Neuron (in vitro differentiated cells): ENCODE measurements around the gene CHGA.

ENCODE experiments used
- H2AFZ ChIP-seq: one replicate; pipeline ENCODE4 v1.6.1; 2013; ENCODE audit warnings: low read depth, mild to moderate bottlenecking, inconsistent platforms, low read length, moderate library complexity
- H3K27me3 ChIP-seq: one replicate; pipeline ENCODE4 v1.6.1; 2013; ENCODE audit warnings: low read length; ENCODE audit not compliant: insufficient read depth
- H3K36me3 ChIP-seq: one replicate; pipeline ENCODE4 v1.6.1; 2013; ENCODE audit warnings: low read length; ENCODE audit not compliant: insufficient read depth
- H3K4me1 ChIP-seq: one replicate; pipeline ENCODE4 v1.6.1; 2013; ENCODE audit warnings: low read length; ENCODE audit not compliant: insufficient read depth
- H3K4me3 ChIP-seq: 2 replicates; pipeline ENCODE4 v1.5.1; 2013; ENCODE audit warnings: mild to moderate bottlenecking, low read length, moderate library complexity
- H3K9me3 ChIP-seq: one replicate; pipeline ENCODE4 v1.6.1; 2013; ENCODE audit warnings: low read length

The CHGA gene

DNA sequence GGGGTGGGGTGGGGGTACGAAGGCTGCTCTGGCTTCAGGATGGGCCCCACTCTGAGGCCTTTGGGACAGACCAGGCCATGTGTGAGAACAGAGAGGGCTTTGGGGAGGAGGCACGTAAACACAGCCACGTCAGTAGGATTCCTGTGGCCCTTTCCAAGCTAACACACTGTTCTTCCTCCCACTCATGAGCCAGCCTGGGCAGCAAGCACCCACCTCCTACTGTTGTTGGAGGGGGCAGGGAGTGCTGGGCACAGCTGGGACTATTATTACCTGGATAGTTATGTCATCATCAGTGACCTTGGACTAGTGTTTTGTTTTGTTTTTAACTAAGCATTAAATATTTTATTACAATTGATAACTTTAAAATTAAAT lies 5.3 kb downstream of the CHGA start:
- H3K36me3 ChIP-seq: no peaks in the 10 kb centered on the region
- H3K4me1 ChIP-seq: peaks cover 4% of the 10 kb centered on the region
- H2AFZ ChIP-seq: no peak overlapping the region
- H3K27me3 ChIP-seq: no peaks in the 10 kb centered on the region
- no peaks in the 10 kb centered on the region for H3K9me3 ChIP-seq
- no peak overlapping the region for H3K4me3 ChIP-seq

DNA sequence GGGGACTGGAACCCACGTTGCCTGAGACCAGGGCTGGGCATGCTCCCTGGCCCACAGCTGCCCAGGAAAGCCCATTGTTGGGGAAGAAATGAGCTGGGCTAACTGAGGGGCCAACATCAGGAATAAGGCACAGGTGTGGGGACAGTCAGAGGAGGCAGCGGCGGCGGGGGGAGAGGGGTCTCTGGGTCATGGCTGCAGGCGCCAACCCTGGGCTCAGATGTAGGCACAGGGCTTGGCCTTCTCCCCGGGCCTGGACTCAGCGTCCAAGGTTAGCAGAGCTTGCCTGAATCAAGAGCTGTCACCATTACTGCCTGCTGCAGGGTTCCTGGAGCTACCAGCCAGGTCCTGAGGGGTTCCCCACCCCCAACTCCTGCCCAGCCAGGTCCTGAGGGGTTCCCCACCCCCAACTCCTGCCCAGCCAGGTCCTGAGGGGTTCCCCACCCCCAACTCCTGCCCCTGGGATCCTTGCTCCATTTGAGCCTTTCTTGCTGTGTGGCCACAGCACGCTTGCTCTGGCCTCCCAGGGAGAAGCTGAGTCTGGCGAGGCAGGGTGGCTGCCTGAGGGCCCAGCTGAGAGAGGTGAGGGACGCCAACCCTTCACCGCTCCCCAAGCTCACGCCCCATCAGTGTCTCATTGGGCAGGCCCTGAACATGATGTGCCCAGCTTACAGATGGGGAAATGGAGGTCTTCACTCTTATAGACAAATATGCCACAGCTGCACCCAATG lies 6.2 kb downstream of the CHGA start:
- Histone ChIP-seq H3K4me3 (no peak overlapping the region), H3K36me3 (no peaks in the 10 kb centered on the region), H3K27me3 (no peaks in the 10 kb centered on the region), H3K9me3 (no peaks in the 10 kb centered on the region), H3K4me1 (peaks cover under 1% of the 10 kb centered on the region), H2AFZ (no peak overlapping the region)

DNA sequence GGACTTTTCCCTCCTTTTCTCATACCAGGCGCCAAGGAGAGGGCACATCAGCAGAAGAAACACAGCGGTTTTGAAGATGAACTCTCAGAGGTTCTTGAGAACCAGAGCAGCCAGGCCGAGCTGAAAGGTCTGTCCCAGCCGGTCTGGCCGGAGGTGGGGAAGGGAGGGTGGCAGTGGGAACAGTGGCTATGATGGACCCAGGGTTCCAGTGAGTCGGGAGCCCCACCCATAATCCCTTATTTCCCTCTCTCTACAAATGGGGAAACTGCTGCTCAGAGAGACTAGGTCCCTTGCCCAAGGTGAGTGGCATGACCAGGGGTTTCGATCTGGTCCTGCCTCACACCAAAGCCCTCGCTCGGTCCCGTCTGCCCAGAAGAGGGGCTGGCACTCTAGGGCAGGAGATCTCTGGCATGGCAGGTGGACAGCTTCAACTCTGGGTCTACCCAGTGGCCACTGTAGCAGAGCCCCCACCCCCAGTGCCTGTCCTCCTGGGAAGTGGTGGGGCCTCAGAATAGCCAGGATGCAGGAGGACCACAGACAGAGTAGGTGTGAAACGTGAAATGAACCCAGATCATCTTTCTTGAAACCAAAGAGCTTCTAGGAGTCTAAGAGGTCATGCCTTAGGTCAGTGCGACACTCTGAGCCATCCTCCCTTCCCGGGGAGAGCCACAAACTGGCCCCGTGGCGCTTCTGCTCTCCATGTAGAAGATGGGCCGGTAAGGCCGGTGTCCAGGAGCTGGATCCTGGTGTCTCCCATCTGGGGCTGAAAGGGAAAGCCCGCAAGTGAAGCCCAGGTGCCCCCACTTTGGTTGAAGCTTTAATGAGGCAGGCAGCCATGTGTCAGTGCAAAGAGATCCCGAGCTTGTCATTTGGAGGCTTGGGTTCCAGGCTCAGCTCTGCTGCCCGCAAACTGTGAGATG lies 7.0 kb downstream of the CHGA start:
- Histone ChIP-seq H3K9me3 (no peaks in the 10 kb centered on the region), H3K27me3 (no peaks in the 10 kb centered on the region), H3K4me1 (no peaks in the 10 kb centered on the region), H3K36me3 (no peaks in the 10 kb centered on the region), H2AFZ (no peak overlapping the region), H3K4me3 (no peak overlapping the region)

DNA sequence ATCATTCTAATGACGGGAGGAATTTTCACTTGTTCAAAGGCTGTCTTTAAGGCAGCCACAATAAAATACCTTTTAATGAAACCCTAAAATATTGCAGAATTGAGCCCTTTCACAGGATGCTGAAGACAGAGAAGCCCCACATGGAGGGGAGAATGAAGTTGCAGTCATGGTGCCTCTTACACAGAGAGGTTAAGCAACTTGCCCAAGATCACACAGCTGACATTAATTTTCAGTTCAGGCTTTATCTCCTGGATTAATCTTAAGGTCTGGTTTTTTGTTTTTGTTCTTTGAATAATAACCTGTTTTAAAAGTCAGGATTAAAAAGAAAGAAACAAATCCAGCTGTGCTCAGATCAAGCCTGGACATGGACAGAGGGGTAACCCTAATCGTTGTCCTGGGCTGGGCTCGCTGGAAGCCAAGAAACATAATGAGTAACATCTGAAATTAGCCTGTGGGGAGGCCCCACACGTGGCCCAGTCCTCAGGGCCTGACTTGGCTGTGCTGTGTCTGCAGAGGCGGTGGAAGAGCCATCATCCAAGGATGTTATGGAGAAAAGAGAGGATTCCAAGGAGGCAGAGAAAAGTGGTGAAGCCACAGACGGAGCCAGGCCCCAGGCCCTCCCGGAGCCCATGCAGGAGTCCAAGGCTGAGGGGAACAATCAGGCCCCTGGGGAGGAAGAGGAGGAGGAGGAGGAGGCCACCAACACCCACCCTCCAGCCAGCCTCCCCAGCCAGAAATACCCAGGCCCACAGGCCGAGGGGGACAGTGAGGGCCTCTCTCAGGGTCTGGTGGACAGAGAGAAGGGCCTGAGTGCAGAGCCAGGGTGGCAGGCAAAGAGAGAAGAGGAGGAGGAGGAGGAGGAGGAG lies 8.0 kb downstream of the CHGA start:
- no peaks in the 10 kb centered on the region for H3K4me1 ChIP-seq
- H3K9me3 ChIP-seq: no peaks in the 10 kb centered on the region
- no peak overlapping the region for H2AFZ ChIP-seq
- H3K27me3 ChIP-seq: no peaks in the 10 kb centered on the region
- no peaks in the 10 kb centered on the region for H3K36me3 ChIP-seq
- H3K4me3 ChIP-seq: no peak overlapping the region

DNA sequence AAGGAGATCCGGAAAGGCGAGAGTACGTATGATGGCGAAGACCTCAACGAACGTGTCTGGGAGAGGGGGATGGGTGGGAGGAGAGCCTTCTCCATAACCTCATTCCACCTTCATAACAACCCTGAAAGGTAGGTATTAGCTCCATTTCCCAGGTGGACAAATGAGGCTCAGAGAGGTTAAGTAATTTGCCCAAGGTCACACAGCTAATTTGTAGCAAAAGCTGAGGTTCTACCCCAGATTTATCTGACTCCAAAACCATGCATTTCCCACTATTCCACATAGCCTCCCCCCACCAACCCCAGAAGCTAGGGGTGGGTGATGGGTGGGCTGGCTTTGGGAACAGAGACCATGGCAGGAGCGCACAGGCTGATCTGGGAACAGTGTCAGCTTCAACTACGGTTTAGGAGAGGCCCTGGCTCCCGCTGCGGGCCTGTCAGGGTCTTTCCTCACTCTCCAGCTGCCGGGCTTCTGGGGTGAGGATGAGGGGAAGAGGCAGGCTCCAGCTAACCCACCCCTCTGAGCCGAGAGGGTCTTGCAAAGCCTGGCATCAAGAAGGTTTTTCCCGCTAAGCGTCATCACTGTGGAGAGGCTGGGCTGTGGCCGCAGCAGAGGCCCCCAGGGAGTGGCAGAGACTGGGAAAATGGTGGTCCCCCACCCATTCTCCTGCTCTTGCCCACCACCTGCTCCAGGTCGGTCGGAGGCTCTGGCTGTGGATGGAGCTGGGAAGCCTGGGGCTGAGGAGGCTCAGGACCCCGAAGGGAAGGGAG lies 8.9 kb downstream of the CHGA start:
- Histone ChIP-seq H3K36me3 (no peaks in the 10 kb centered on the region), H3K4me1 (no peaks in the 10 kb centered on the region), H3K9me3 (no peaks in the 10 kb centered on the region), H3K27me3 (no peaks in the 10 kb centered on the region), H3K4me3 (no peak overlapping the region), H2AFZ (no peak overlapping the region)

DNA sequence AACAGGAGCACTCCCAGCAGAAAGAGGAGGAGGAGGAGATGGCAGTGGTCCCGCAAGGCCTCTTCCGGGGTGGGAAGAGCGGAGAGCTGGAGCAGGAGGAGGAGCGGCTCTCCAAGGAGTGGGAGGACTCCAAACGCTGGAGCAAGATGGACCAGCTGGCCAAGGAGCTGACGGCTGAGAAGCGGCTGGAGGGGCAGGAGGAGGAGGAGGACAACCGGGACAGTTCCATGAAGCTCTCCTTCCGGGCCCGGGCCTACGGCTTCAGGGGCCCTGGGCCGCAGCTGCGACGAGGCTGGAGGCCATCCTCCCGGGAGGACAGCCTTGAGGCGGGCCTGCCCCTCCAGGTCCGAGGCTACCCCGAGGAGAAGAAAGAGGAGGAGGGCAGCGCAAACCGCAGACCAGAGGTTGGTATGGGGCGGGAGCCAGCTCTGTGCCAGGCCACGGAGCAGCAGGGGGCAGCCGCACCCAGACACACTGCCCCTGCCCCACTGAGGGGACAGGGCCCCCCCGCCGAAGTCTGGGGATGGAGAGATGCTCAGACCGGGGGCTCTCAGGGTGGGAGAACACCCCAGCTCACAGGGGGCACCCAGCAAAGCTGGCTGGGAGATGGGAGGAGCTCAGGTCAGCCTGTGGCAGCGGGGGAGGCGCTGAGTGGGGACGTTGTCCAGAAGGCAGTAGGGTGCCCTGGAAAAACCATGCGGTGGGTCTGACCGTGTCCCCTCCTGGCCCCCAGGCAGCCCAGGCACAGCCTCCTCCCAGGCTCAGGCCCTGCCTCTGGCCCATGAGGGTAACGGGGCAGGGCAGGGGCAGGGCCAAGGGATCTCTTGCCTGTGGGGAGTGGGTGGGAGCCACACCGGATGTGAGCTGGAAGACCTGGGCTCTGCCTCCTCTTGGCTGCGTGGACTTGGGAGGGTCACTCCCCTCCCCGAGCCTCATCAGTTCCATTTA lies 9.8 kb downstream of the CHGA start:
- no peaks in the 10 kb centered on the region for H3K27me3 ChIP-seq
- H3K4me1 ChIP-seq: no peaks in the 10 kb centered on the region
- H2AFZ ChIP-seq: no peak overlapping the region
- H3K4me3 ChIP-seq: no peak overlapping the region
- no peaks in the 10 kb centered on the region for H3K36me3 ChIP-seq
- H3K9me3 ChIP-seq: no peaks in the 10 kb centered on the region

DNA sequence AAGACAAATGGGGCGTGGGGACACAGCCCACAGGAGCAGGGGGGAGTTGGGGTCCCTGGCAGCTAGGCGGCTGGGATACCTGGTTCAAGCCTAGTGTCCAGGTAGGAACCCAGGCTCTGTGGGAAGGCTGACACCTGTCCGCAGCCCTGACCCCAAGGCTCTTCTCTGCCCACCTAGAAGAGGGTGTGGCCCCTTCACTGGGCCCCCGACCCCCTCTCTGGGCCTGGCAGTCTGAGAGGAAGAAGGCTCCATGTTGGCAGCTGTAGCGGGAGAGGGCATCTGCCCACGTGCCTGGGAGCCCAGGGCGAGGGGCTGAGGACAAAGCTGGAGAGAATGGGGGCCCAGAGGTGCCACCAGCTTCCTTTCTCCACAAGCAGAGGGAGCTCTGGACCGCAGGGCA lies 10.5 kb downstream of the CHGA start:
- Histone ChIP-seq H3K36me3 (no peaks in the 10 kb centered on the region), H3K4me3 (no peak overlapping the region), H2AFZ (no peak overlapping the region), H3K4me1 (no peaks in the 10 kb centered on the region), H3K27me3 (no peaks in the 10 kb centered on the region), H3K9me3 (no peaks in the 10 kb centered on the region)

DNA sequence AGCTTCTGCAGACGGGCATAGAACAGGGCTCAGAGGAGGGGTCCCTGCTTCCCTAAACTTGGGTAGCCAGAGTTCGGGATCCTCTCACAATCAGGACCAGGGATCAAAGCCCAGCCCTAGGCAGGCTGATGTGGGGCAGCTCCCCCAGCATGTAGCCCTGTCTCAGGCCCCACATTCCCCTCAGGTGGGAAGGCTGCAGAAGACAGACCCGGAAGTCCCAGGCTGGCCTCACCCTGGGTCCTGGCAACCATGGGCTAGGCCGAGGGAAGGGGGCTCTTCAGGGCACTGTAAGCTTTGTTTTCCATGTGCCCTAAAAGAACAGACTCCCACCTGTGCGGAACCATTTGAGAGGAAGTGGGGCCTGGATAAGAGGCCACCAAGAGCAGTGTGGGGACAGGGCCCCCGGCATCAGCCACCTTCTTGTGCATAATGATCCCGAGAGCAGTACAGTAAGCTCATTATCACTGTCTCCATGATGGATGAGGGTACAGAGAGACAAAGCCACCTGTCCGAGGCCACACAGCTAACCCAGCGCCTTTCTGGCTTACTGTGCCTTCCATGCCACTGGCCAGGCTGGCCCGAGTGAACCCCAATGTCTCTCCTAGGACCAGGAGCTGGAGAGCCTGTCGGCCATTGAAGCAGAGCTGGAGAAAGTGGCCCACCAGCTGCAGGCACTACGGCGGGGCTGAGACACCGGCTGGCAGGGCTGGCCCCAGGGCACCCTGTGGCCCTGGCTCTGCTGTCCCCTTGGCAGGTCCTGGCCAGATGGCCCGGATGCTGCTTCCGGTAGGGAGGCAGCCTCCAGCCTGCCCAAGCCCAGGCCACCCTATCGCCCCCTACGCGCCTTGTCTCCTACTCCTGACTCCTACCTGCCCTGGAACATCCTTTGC lies 11.5 kb downstream of the CHGA start:
- H3K4me1 ChIP-seq: no peaks in the 10 kb centered on the region
- no peaks in the 10 kb centered on the region for H3K9me3 ChIP-seq
- H3K27me3 ChIP-seq: no peaks in the 10 kb centered on the region
- no peak overlapping the region for H2AFZ ChIP-seq
- no peak overlapping the region for H3K4me3 ChIP-seq
- no peaks in the 10 kb centered on the region for H3K36me3 ChIP-seq

DNA sequence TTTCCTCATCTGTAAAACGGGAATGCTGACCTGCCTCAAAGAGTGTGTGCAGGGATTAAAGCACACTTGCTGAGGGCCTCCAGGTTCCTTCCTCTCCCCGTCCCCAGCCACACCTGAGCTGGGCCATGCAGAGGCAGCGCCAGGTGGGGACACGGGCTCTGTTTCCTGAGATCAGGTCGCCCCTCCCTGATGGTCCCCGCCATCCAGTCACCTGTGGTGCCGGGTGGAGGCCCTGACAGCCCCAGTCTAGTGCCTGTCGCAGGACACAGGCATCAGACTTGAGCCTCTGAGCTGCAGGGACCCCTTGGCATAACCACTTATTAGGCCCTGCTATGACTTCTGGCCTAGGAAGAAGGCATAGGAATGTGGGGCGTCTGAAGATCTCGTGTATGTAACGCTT lies 12.5 kb downstream of the CHGA start:
- no peak overlapping the region for H3K4me3 ChIP-seq
- H3K36me3 ChIP-seq: no peaks in the 10 kb centered on the region
- no peaks in the 10 kb centered on the region for H3K9me3 ChIP-seq
- H2AFZ ChIP-seq: no peak overlapping the region
- no peaks in the 10 kb centered on the region for H3K27me3 ChIP-seq
- no peaks in the 10 kb centered on the region for H3K4me1 ChIP-seq

DNA sequence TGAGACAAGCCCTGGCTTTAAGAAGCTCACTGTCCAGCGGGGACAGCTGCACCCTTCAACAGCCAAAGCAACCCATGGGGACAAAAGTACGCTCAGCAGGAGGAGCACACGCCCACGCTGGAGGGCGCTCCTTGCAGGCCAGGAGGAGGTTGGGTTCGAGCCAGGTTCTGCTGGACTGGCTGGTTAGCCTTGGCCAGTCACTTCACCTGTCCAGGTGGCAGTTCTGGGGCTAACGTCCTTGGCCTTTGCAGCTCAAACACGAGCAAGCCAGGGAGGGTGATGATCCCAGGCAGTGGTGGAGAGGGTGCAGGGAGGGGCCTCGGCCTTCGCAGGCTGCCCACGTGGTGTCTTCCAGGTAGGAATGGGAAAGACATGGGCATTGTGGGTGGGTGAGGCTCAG lies 13.1 kb downstream of the CHGA start:
- H3K27me3 ChIP-seq: no peaks in the 10 kb centered on the region
- H2AFZ ChIP-seq: no peak overlapping the region
- no peaks in the 10 kb centered on the region for H3K4me1 ChIP-seq
- H3K9me3 ChIP-seq: no peaks in the 10 kb centered on the region
- H3K4me3 ChIP-seq: no peak overlapping the region
- H3K36me3 ChIP-seq: no peaks in the 10 kb centered on the region
